H1 (cell line): ENCODE measurements around the gene ADAMTS14. TPM values are rescaled to one million over a fixed set of nuclear protein-coding genes. Genes with fewer than 3 reads are reported as not detected.

Experiments
- CTCF ChIA-PET: fragments of 300-600 bp; sonication (Branson Sonifier 250); formaldehyde crosslinking; loops from one replicate; lab custom pipeline; 2021; ENCODE audit not compliant: partially characterized antibody; lab: Charles Lee
- POLR2A ChIA-PET: fragments of 300-600 bp; sonication (Branson Sonifier 250); formaldehyde crosslinking; loops from one replicate; lab custom pipeline; 2021; ENCODE audit warnings: inconsistent platforms; ENCODE audit not compliant: partially characterized antibody; lab: Charles Lee
- DNase-seq, 2 experiments: peaks; one replicate each; pipeline versions ENCODE4 v3.0.0 to v3.0.0-alpha.2; 2010 to 2022; ENCODE audit warnings: low spot score in 2 of 2, low read depth in 1 of 2, mixed read lengths in 1 of 2
- FAIRE-seq: peaks from 2 replicates; lab custom pipeline; 2011; peaks lifted over from hg19 to GRCh38; lab: Jason Lieb, UNC
- H2AFZ ChIP-seq: 2 replicates; pipeline ENCODE4 v1.8.1; 2012; ENCODE audit warnings: low read length, inconsistent platforms
- H2AK5ac ChIP-seq: 2 replicates; pipeline ENCODE4 v1.6.1; 2013; ENCODE audit warnings: low read depth, low read length
- H2BK120ac ChIP-seq: replicated peaks from 2 replicates; pipeline ENCODE3; 2013; ENCODE audit warnings: low read depth, low read length, inconsistent platforms
- H2BK12ac ChIP-seq: 2 replicates; pipeline ENCODE4 v1.6.1; 2013; ENCODE audit warnings: low read depth, low read length
- H2BK15ac ChIP-seq: 2 replicates; pipeline ENCODE4 v1.6.1; 2013; ENCODE audit warnings: low read length
- H2BK20ac ChIP-seq: 2 replicates; pipeline ENCODE4 v1.6.1; 2013; ENCODE audit warnings: low read length
- H2BK5ac ChIP-seq: 2 replicates; pipeline ENCODE4 v1.6.1; 2013; ENCODE audit warnings: low read depth, low read length
- H3K14ac ChIP-seq: 2 replicates; pipeline ENCODE4 v1.6.1; 2013; ENCODE audit warnings: inconsistent platforms; ENCODE audit not compliant: insufficient read length
- H3K18ac ChIP-seq: 2 replicates; pipeline ENCODE4 v1.6.1; 2013; ENCODE audit warnings: low read length; ENCODE audit errors: extremely low read depth
- H3K23ac ChIP-seq: 2 replicates; pipeline ENCODE4 v1.6.1; 2013; ENCODE audit warnings: inconsistent platforms; ENCODE audit not compliant: insufficient read length
- H3K23me2 ChIP-seq: 2 replicates; pipeline ENCODE4 v1.6.1; 2013; ENCODE audit warnings: low read depth, low read length
- H3K27ac ChIP-seq: 2 replicates; pipeline ENCODE4 v1.6.1; 2011; ENCODE audit warnings: low read depth, low read length, inconsistent platforms
- H3K27me3 ChIP-seq, 4 experiments: replicated peaks in 1 of 4; 1 replicate in 1 of 4; 2 replicates in 3 of 4; pipeline versions ENCODE4 v1.6.1 to v1.8.1; 2011 to 2013; ENCODE audit warnings: low read length in 3 of 4, mild to moderate bottlenecking in 3 of 4, inconsistent platforms in 2 of 4, mixed read lengths in 2 of 4, moderate library complexity in 1 of 4; ENCODE audit not compliant: control insufficient read depth in 3 of 4, insufficient read depth in 3 of 4; ENCODE audit errors: extremely low read depth in 1 of 4
- H3K36me3 ChIP-seq, 4 experiments: 2 replicates each; pipeline versions ENCODE4 v1.6.1 to v1.8.1; 2011 to 2013; ENCODE audit warnings: mild to moderate bottlenecking in 4 of 4, low read length in 3 of 4, moderate library complexity in 2 of 4, control low read depth in 1 of 4, inconsistent platforms in 1 of 4; ENCODE audit not compliant: insufficient read depth in 4 of 4, control insufficient read depth in 2 of 4
- H3K4ac ChIP-seq: replicated peaks from 2 replicates; pipeline ENCODE3; 2013; ENCODE audit warnings: low read length, low read depth, mixed read lengths, inconsistent platforms; ENCODE audit not compliant: insufficient read length
- H3K4me1 ChIP-seq, 4 experiments: replicated peaks in 1 of 4; 1 replicate in 1 of 4; 2 replicates in 3 of 4; pipeline versions ENCODE4 v1.6.1 to v1.8.1; 2011 to 2013; ENCODE audit warnings: low read length in 3 of 4, inconsistent platforms in 2 of 4, mixed read lengths in 1 of 4; ENCODE audit not compliant: insufficient read depth in 4 of 4, control insufficient read depth in 3 of 4
- H3K4me2 ChIP-seq, 2 experiments: 2 replicates each; pipeline versions ENCODE4 v1.6.1 to v1.8.1; 2011 to 2013; ENCODE audit warnings: low read depth in 2 of 2, low read length in 2 of 2, control low read depth in 1 of 2, inconsistent platforms in 1 of 2, mild to moderate bottlenecking in 1 of 2; ENCODE audit not compliant: insufficient read depth in 1 of 2
- H3K4me3 ChIP-seq, 4 experiments: fragments of 200-600, 300-600 bp in 1 of 4; sonication (generic), shearing (Covaris generic), sonication (Bioruptor Twin) in 1 of 4; 2 replicates each; pipeline versions ENCODE4 v1.5.1 to v1.8.1; 2011 to 2016; ENCODE audit warnings: low read length in 4 of 4, low read depth in 3 of 4, control low read depth in 2 of 4, inconsistent platforms in 2 of 4, mild to moderate bottlenecking in 2 of 4, mixed read lengths in 1 of 4, moderate library complexity in 1 of 4; ENCODE audit not compliant: insufficient read depth in 2 of 4; ENCODE audit errors: extremely low read depth in 1 of 4
- H3K56ac ChIP-seq: replicated peaks from 2 replicates; pipeline ENCODE3; 2013; ENCODE audit warnings: low read depth, mild to moderate bottlenecking, mixed read lengths, low read length, inconsistent platforms; ENCODE audit not compliant: insufficient read length
- H3K79me1 ChIP-seq: 2 replicates; pipeline ENCODE4 v1.6.1; 2013; ENCODE audit warnings: low read depth, low read length, control low read depth
- H3K79me2 ChIP-seq, 2 experiments: 2 replicates each; pipeline versions ENCODE4 v1.6.1 to v1.8.1; 2012 to 2013; ENCODE audit warnings: low read length in 2 of 2, mild to moderate bottlenecking in 2 of 2, inconsistent platforms in 1 of 2; ENCODE audit not compliant: insufficient read depth in 2 of 2, control insufficient read depth in 1 of 2
- H3K9ac ChIP-seq, 4 experiments: replicated peaks in 1 of 4; 1 replicate in 1 of 4; 2 replicates in 3 of 4; pipeline versions ENCODE4 v1.6.1 to v1.8.1; 2011 to 2013; ENCODE audit warnings: low read depth in 3 of 4, low read length in 3 of 4, control low read depth in 2 of 4, mild to moderate bottlenecking in 2 of 4, moderate library complexity in 2 of 4, inconsistent platforms in 1 of 4; ENCODE audit errors: extremely low read depth in 1 of 4
- H3K9me3 ChIP-seq, 2 experiments: 2 replicates each; pipeline versions ENCODE4 v1.6.1 to v1.8.1; 2012 to 2013; ENCODE audit warnings: mild to moderate bottlenecking in 2 of 2, moderate library complexity in 2 of 2, control low read depth in 1 of 2, inconsistent platforms in 1 of 2, low read depth in 1 of 2, low read length in 1 of 2, mixed read lengths in 1 of 2; ENCODE audit not compliant: insufficient read depth in 2 of 2
- H4K20me1 ChIP-seq, 2 experiments: replicated peaks in 1 of 2; 2 replicates each; pipeline versions ENCODE3 to v1.8.1; 2011 to 2013; ENCODE audit warnings: inconsistent platforms in 2 of 2, low read length in 2 of 2, mild to moderate bottlenecking in 1 of 2; ENCODE audit not compliant: insufficient read depth in 2 of 2, control insufficient read depth in 1 of 2
- H4K5ac ChIP-seq: 2 replicates; pipeline ENCODE4 v1.6.1; 2013; ENCODE audit warnings: low read length, low read depth, mixed read lengths, inconsistent platforms; ENCODE audit not compliant: insufficient read length
- H4K8ac ChIP-seq: 2 replicates; pipeline ENCODE4 v1.8.0; 2013; ENCODE audit warnings: mild to moderate bottlenecking, moderate library complexity, low read length, inconsistent platforms; ENCODE audit not compliant: insufficient read depth; ENCODE audit errors: extremely low read depth
- H4K91ac ChIP-seq: replicated peaks from 2 replicates; pipeline ENCODE3; 2013; ENCODE audit warnings: low read length, mixed read lengths, inconsistent platforms; ENCODE audit not compliant: insufficient read length
- GABPA ChIP-seq: IDR thresholded peaks from 2 replicates; pipeline ENCODE4 v1.6.1; 2011; ENCODE audit warnings: mild to moderate bottlenecking, low read length, moderate library complexity, borderline replicate concordance; ENCODE audit not compliant: insufficient read depth
- RXRA ChIP-seq: IDR thresholded peaks from 2 replicates; pipeline ENCODE4 v1.6.1; 2011; ENCODE audit warnings: low read depth, mild to moderate bottlenecking, low read length, moderate library complexity; ENCODE audit not compliant: insufficient read depth
- SAP30 ChIP-seq: fragments of 300-600 bp; sonication (generic); IDR thresholded peaks from 2 replicates; pipeline ENCODE4 v1.7.1; 2012; ENCODE audit warnings: low read length, moderate library complexity, mild to moderate bottlenecking, inconsistent platforms; ENCODE audit not compliant: insufficient read depth, insufficient replicate concordance
- SIN3A ChIP-seq, 2 experiments: IDR thresholded peaks in 1 of 2; conservative IDR thresholded peaks in 1 of 2; 2 replicates each; pipeline ENCODE4 v1.6.1; 2011 to 2012; ENCODE audit warnings: low read length in 2 of 2, improper control_type of control experiment in 1 of 2, low read depth in 1 of 2, mild to moderate bottlenecking in 1 of 2
- SUZ12 ChIP-seq: fragments of 200-600 bp; sonication (generic); IDR thresholded peaks from 2 replicates; pipeline ENCODE4 v1.6.1; 2012; ENCODE audit warnings: mild to moderate bottlenecking, inconsistent platforms, low read length, moderate library complexity, mixed read lengths
- TAF1 ChIP-seq: IDR thresholded peaks from 2 replicates; pipeline ENCODE4 v1.6.1; 2011; ENCODE audit warnings: mild to moderate bottlenecking, low read depth, low read length
- TAF7 ChIP-seq: optimal IDR thresholded peaks from 2 replicates; pipeline ENCODE3; 2011; ENCODE audit warnings: low read depth, mild to moderate bottlenecking, inconsistent platforms, low read length, moderate library complexity, borderline replicate concordance
- WGBS, 2 experiments: shearing (Covaris generic) in 1 of 2; methylation state at CpG; one replicate each; pipeline versions ENCODE4 v1.1.6 to v1.1.7; 2013 to 2015; ENCODE audit warnings: low lambda C conversion rate in 2 of 2, mixed read lengths in 2 of 2, inconsistent platforms in 1 of 2, low coverage in 1 of 2, missing lambda C conversion rate in 1 of 2; ENCODE audit not compliant: insufficient replicate concordance in 2 of 2, insufficient coverage in 1 of 2, insufficient read length in 1 of 2; ENCODE audit errors: extremely low coverage in 1 of 2, missing lambda C conversion rate in 1 of 2; 5-methylcytosine and 5-hydroxymethylcytosine counted together
- polyA plus RNA-seq, 7 experiments: library from polyadenylated mRNA; depleted of rRNA in 3 of 7; stranded (reverse) in 5 of 7; unstranded in 2 of 7; fragments of >200 nt in 5 of 7; fragments of 200-250 nt in 2 of 7; gene quantifications; 1 replicate in 5 of 7; 2 replicates in 1 of 7; 4 replicates in 1 of 7; pipeline versions ENCODE4 v1.2.1 to v1.2.3, GENCODE V29; 2011 to 2013; ENCODE audit warnings: missing spikeins in 2 of 7, mixed read lengths in 2 of 7
- total RNA-seq: library from RNA; stranded (reverse); fragmentation: NEBNext Ultra II Directional; extraction: Animal tissue kit (Norgen Biotek cat#: 25700); gene quantifications from 2 replicates; pipeline ENCODE4 v1.2.1, GENCODE V29; 2021
- TF ChIP-seq, protein P1 (sequence below), 3 experiments: IDR thresholded peaks; 1 replicate in 2 of 3; 2 replicates in 1 of 3; pipeline versions ENCODE4 v1.5.1 to v1.6.1; 2011; ENCODE audit warnings: low read length in 3 of 3, mild to moderate bottlenecking in 3 of 3, inconsistent platforms in 2 of 3, low read depth in 1 of 3, moderate library complexity in 1 of 3; ENCODE audit not compliant: insufficient read depth in 1 of 3; ENCODE audit errors: control extremely low read depth in 1 of 3
- TF ChIP-seq, protein P2 (sequence below): IDR thresholded peaks from 2 replicates; pipeline ENCODE4 v1.6.1; 2011; ENCODE audit warnings: low read length, improper control_type of control experiment

The ADAMTS14 gene
- total and polyA plus RNA-seq, 2 of the 8 experiments (the other 6 are each of a cell fraction or from before 2014, with no cell fraction given) = 2.0 to 2.3 TPM

GRCh38 chr10:70660722-70661121, 11.6 kb upstream of the ADAMTS14 start:
- TF ChIP-seq RXRA (no peak), SIN3A (conservative IDR thresholded peaks at IDR 0.05 in 1 of 2, IDR thresholded peaks at IDR 0.05 in 1 of 2; ENCODE audit: low read depth in 1 of 2, low read length in 2 of 2) (no peak), TAF7 (no peak), GABPA (no peak), SAP30 (no peak), TAF1 (no peak), SUZ12 (no peak)
- TF ChIP-seq, protein P1, sequence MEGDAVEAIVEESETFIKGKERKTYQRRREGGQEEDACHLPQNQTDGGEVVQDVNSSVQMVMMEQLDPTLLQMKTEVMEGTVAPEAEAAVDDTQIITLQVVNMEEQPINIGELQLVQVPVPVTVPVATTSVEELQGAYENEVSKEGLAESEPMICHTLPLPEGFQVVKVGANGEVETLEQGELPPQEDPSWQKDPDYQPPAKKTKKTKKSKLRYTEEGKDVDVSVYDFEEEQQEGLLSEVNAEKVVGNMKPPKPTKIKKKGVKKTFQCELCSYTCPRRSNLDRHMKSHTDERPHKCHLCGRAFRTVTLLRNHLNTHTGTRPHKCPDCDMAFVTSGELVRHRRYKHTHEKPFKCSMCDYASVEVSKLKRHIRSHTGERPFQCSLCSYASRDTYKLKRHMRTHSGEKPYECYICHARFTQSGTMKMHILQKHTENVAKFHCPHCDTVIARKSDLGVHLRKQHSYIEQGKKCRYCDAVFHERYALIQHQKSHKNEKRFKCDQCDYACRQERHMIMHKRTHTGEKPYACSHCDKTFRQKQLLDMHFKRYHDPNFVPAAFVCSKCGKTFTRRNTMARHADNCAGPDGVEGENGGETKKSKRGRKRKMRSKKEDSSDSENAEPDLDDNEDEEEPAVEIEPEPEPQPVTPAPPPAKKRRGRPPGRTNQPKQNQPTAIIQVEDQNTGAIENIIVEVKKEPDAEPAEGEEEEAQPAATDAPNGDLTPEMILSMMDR (IDR thresholded peaks at IDR 0.05; ENCODE audit: control extremely low read depth in 1 of 3, insufficient read depth in 1 of 3, low read depth in 1 of 3, low read length in 3 of 3) = no peak
- TF ChIP-seq, protein P2, sequence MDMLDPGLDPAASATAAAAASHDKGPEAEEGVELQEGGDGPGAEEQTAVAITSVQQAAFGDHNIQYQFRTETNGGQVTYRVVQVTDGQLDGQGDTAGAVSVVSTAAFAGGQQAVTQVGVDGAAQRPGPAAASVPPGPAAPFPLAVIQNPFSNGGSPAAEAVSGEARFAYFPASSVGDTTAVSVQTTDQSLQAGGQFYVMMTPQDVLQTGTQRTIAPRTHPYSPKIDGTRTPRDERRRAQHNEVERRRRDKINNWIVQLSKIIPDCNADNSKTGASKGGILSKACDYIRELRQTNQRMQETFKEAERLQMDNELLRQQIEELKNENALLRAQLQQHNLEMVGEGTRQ = no peak
- TF ChIP-seq, all 59 proteins: peak for 0
- FAIRE-seq = no peak

More at GRCh38 chr10:70660722-70661121, 11.6 kb upstream of the ADAMTS14 start:
- Histone ChIP-seq H3K4me1 (no peaks in the 10 kb centered on the region; a peak in 1 of 7 replicates), H2BK12ac (no peak overlapping the region), H4K5ac (no peak overlapping the region), H3K56ac (no peak overlapping the region), H3K18ac (no peak overlapping the region), H4K20me1 (no peaks in the 10 kb centered on the region), H2BK15ac (no peak overlapping the region), H3K4me3 (no peak overlapping the region), H3K79me2 (no peaks in the 10 kb centered on the region), H4K8ac (no peak overlapping the region), H4K91ac (no peak overlapping the region), H3K9me3 (no peaks in the 10 kb centered on the region), H3K9ac (no peak overlapping the region), H2BK20ac (no peak overlapping the region), H3K27ac (no peak overlapping the region), H2BK5ac (no peak overlapping the region), H3K4ac (no peak overlapping the region), H2BK120ac (no peak overlapping the region), H3K4me2 (no peak overlapping the region), H3K14ac (no peak overlapping the region), H2AK5ac (no peak overlapping the region), H3K79me1 (no peaks in the 10 kb centered on the region), H3K36me3 (no peaks in the 10 kb centered on the region), H2AFZ (no peak overlapping the region), H3K27me3 (no peaks in the 10 kb centered on the region), H3K23ac (no peak overlapping the region), H3K23me2 (no peaks in the 10 kb centered on the region)
- DNase-seq = no peak
- POLR2A ChIA-PET = no interaction called here
- CTCF ChIA-PET = interaction anchor here (0.8 to 1.4 kb wide), 2 partner anchors 8 to 137 kb away, joined by 3 to 4 read pairs; no protein-coding TSS in a partner anchor
- WGBS, 2 experiments = 87% methylated on average over 4 of the region's 4 CpGs; no CpG with 5 or more reads in 1 of the 2 experiments
